Stomach (tissue), 9 donors: ENCODE measurements around the gene POT1. TPM values are rescaled to one million over a fixed set of nuclear protein-coding genes. Genes with fewer than 3 reads are reported as not detected.

ENCODE experiments used
- DNase-seq, 2 donors: peaks; one replicate each; pipeline versions ENCODE4 v3.0.0 to v3.0.0-alpha.2; 2013 to 2019
- H3K27ac ChIP-seq, 5 donors: fragments of 200-600 bp in 4 of 5; sonication (generic) in 4 of 5; one replicate each; pipeline ENCODE4 v1.5.1; 2013 to 2019; ENCODE audit warnings: mild to moderate bottlenecking in 1 of 5, moderate library complexity in 1 of 5
- H3K27me3 ChIP-seq, 3 donors: fragments of 200-600 bp; sonication (generic); one replicate each; pipeline ENCODE4 v1.5.1; 2017 to 2019; ENCODE audit warnings: mixed run types in 1 of 3
- H3K36me3 ChIP-seq, 4 donors: fragments of 200-600 bp; sonication (generic); 1 replicate in 3 of 4; 2 replicates in 1 of 4; pipeline ENCODE4 v1.5.1; 2016 to 2019
- H3K4me1 ChIP-seq, 4 donors: fragments of 200-600 bp; sonication (generic); one replicate each; pipeline ENCODE4 v1.5.1; 2016 to 2019
- H3K4me3 ChIP-seq, 4 donors: fragments of 200-600 bp; sonication (generic) in 3 of 4; one replicate each; pipeline ENCODE4 v1.5.1; 2016 to 2019; ENCODE audit warnings: mild to moderate bottlenecking in 1 of 4
- H3K9me3 ChIP-seq, 4 donors: fragments of 200-600 bp; sonication (generic); one replicate each; pipeline ENCODE4 v1.5.1; 2016 to 2019
- EP300 ChIP-seq: sonication (generic); formaldehyde crosslinking; IDR thresholded peaks from one replicate; pipeline ENCODE4 v1.6.1; 2017; ENCODE audit warnings: antibody characterized with exemption
- POLR2A ChIP-seq, 4 donors: fragments of 450-650 bp; IDR thresholded peaks; one replicate each; pipeline ENCODE4 v1.6.1; 2016; ENCODE audit warnings: antibody characterized with exemption in 4 of 4, control low read depth in 2 of 4, mild to moderate bottlenecking in 1 of 4, moderate library complexity in 1 of 4
- POLR2AphosphoS5 ChIP-seq, 3 donors: sonication (generic); formaldehyde crosslinking; IDR thresholded peaks; one replicate each; pipeline ENCODE4 v1.6.1; 2016; ENCODE audit warnings: antibody characterized with exemption in 3 of 3
- WGBS, 5 donors: extraction: QIAGEN DNeasy Blood & Tissue Kit in 3 of 5; methylation state at CpG; one replicate each; pipeline versions ENCODE4 v1.1.5 to v1.1.7; 2013 to 2018; 5-methylcytosine and 5-hydroxymethylcytosine counted together
- intact Hi-C: fragments of 100-400 bp; cut with DNase I; formaldehyde crosslinking; loops from one replicate; pipeline ENCODE4 v1.15.1; 2023; ENCODE audit warnings: low total_unique reads
- polyA plus RNA-seq, 3 donors: library from polyadenylated mRNA; stranded (reverse); fragments of 200-250 nt; gene quantifications; one replicate each; pipeline ENCODE4 v1.2.3, GENCODE V29; 2013
- total RNA-seq, 5 donors: library from RNA; depleted of rRNA; stranded (reverse); fragments of >200 nt; gene quantifications; one replicate each; pipeline versions ENCODE4 v1.1.0 to v1.2.3, GENCODE V29; 2014 to 2016
- TF ChIP-seq, protein P1 (sequence below), 7 experiments: fragments of 450-650 bp in 4 of 7; fragments of 200-600 bp in 3 of 7; sonication (generic) in 3 of 7; IDR thresholded peaks; one replicate each; pipeline ENCODE4 v1.5.1; 2016 to 2019; ENCODE audit warnings: antibody characterized with exemption in 7 of 7, control low read depth in 2 of 7, mild to moderate bottlenecking in 1 of 7
- donor health status: healthy with polysubstance abuse.
- donor health status: Bipolar disorder and iron deficiency.
- donor health status: healthy.

POT1 gene
- total and polyA plus RNA-seq, 8 donors, result 4.3 to 47.5 (median 8.9) TPM

DNA sequence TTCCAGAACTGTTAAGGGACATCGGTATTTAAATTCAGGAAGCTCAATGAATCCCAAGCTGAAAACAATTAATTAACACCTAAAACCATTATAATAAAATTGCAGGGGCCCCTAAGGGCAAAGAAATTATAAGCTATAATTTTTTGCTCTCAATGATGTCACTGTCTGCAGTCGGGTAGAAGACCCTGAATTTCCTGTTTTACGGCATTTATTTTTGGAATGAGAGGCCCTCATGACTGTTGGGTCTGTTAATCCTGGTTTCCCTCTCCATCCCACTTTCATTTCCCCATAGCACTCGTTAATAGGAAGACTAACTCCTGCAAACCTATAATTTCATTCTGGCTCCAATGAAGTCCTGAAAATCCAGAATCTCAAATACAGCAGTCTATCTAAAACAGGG, 138.2 kb downstream of the POT1 start:
- H3K4me1 ChIP-seq, result no peaks in the 10 kb centered on the region
- no peaks in the 10 kb centered on the region for H3K27me3 ChIP-seq
- no peak for DNase-seq
- TF ChIP-seq POLR2AphosphoS5 (IDR thresholded peaks at IDR 0.05), result no peak
- TF ChIP-seq, protein P1, sequence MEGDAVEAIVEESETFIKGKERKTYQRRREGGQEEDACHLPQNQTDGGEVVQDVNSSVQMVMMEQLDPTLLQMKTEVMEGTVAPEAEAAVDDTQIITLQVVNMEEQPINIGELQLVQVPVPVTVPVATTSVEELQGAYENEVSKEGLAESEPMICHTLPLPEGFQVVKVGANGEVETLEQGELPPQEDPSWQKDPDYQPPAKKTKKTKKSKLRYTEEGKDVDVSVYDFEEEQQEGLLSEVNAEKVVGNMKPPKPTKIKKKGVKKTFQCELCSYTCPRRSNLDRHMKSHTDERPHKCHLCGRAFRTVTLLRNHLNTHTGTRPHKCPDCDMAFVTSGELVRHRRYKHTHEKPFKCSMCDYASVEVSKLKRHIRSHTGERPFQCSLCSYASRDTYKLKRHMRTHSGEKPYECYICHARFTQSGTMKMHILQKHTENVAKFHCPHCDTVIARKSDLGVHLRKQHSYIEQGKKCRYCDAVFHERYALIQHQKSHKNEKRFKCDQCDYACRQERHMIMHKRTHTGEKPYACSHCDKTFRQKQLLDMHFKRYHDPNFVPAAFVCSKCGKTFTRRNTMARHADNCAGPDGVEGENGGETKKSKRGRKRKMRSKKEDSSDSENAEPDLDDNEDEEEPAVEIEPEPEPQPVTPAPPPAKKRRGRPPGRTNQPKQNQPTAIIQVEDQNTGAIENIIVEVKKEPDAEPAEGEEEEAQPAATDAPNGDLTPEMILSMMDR (IDR thresholded peaks at IDR 0.05), result no peak
- no peak for TF ChIP-seq POLR2A (IDR thresholded peaks at IDR 0.05)
- TF ChIP-seq EP300, result no peak
- intact Hi-C loops, result no loop called here
- H3K9me3 ChIP-seq, result no peaks in the 10 kb centered on the region
- 70 to 75% (median 72%) methylated on average over 4 of the region's 4 CpGs for WGBS, 5 donors
- H3K27ac ChIP-seq, result no peak overlapping the region
- no peak overlapping the region for H3K4me3 ChIP-seq
- H3K36me3 ChIP-seq, result no peaks in the 10 kb centered on the region

DNA sequence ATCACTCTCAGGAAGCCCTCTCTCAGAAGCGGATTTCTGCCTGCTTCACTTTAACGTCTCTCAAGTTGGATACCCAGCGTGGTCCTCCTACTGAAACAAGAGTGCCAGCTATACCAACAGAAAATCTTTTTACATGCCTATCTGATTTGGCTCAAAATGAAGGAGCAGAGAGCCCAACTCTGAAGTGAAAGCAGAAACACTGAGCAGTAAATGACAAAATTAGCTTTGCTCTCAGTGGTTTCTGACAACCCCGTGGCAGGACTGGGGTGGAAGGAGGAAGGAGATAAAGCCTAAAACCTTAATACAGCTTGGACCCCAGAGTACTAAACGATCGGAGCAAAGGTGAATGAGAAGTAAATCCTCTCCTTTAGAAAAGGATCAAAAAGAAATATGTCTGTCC, 139.0 kb downstream of the POT1 start:
- Histone ChIP-seq H3K27ac (no peak overlapping the region), H3K4me1 (no peaks in the 10 kb centered on the region), H3K27me3 (no peaks in the 10 kb centered on the region), H3K9me3 (no peaks in the 10 kb centered on the region), H3K4me3 (no peak overlapping the region), H3K36me3 (no peaks in the 10 kb centered on the region)
- TF ChIP-seq EP300 (no peak), POLR2A (IDR thresholded peaks at IDR 0.05) (no peak), POLR2AphosphoS5 (IDR thresholded peaks at IDR 0.05) (no peak)
- TF ChIP-seq, protein P1 (IDR thresholded peaks at IDR 0.05), result no peak
- no peak for DNase-seq
- WGBS, 5 donors, result 27 to 59% (median 48%) methylated on average over 6 of the region's 6 CpGs
- intact Hi-C loops, result no loop called here

DNA sequence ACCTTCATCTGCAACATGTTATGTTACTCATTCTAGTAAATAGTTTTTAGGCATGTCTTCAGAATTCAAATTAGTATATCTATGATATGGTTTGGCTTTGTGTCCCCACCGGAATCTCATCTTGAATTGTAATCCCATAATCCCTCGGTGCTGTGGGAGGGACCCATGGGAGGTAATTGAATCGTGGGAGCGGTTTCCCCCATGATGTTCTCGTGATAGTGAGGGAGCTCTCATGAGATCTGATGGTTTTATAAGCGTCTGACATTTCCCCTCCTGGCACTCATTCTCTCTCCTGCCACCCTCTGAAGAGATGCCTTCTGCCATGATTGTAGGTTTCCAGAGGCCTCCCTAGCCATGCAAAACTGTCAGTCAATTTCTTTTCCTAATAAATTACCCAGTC, 143.6 kb downstream of the POT1 start:
- Histone ChIP-seq H3K4me3 (no peak overlapping the region), H3K27ac (no peak overlapping the region), H3K27me3 (no peaks in the 10 kb centered on the region), H3K36me3 (no peaks in the 10 kb centered on the region), H3K4me1 (peaks cover 0 to 5% (median 0%) of the 10 kb centered on the region in 4 donors), H3K9me3 (no peaks in the 10 kb centered on the region)
- intact Hi-C loops, result no loop called here
- no peak for DNase-seq
- 75 to 81% (median 80%) methylated on average over 6 of the region's 6 CpGs for WGBS, 5 donors
- no peak for TF ChIP-seq POLR2AphosphoS5 (IDR thresholded peaks at IDR 0.05)
- no peak for TF ChIP-seq EP300
- TF ChIP-seq, protein P1 (IDR thresholded peaks at IDR 0.05), result no peak
- no peak for TF ChIP-seq POLR2A (IDR thresholded peaks at IDR 0.05)

DNA sequence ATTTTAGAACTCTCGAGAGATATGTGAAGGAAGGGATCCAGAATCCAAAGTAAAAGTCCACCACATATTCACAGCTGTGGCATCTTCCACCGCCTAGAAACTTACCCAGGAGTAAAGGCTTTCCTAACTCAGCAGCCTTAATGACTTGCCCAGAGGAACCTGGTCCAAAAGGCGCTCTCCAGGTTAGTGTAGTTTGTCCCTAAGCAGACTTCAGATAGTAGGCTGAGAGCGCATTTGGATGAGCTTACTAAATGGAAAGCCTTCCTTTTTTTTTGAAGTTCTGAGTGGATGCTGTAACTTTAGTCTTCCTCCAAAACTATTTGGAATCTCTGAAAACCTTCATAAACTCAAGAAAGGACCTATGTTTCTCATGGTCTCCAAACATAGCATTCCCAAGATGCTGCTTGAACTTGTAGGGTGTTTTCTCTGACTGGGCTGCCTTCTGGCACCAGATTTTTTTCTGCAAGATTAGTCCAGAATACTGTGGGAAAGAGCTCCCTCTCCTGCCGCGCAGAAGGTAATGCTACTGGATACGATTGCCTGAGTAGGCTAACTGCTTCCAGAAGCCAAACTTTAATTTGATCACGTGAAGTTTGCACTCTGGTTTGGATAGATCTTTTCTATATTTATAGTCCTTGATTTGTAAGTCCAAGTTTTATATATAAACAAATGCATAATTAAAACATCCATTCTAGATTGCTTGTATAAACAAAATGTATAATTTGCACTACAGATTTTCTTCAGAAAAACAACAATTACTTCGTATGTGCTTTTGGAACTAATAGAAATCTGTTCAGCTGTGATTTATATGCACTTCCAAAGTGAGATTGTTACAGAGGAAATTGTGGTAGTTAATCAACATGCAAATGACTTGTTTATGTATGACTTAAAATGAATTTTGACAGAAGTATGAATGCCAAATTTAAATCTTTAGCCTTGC, 144.5 kb downstream of the POT1 start:
- H3K36me3 ChIP-seq, result no peaks in the 10 kb centered on the region
- 42 to 47% (median 45%) methylated on average over 9 of the region's 9 CpGs for WGBS, 5 donors
- peaks cover 0 to 5% (median 0%) of the 10 kb centered on the region in 4 donors for H3K4me1 ChIP-seq
- intact Hi-C loops, result no loop called here
- DNase-seq, result peak; percentile 56 to 88
- no peak overlapping the region for H3K27ac ChIP-seq
- TF ChIP-seq, protein P1 (IDR thresholded peaks at IDR 0.05), result peak in 5 of 7 experiments; percentile 53 to 79 (median 68)
- no peak for TF ChIP-seq POLR2A (IDR thresholded peaks at IDR 0.05)
- H3K9me3 ChIP-seq, result no peaks in the 10 kb centered on the region
- H3K27me3 ChIP-seq, result no peaks in the 10 kb centered on the region
- H3K4me3 ChIP-seq, result no peak overlapping the region
